OCI-LY3 (cell line): ENCODE measurements around the gene SCML2.

Source experiments
- H2AFZ ChIP-seq: fragments of 200-600, 300-600 bp; shearing (Covaris generic); 2 replicates; pipeline ENCODE4 v1.6.0; 2014; ENCODE audit warnings: antibody characterized with exemption, low read depth, low read length
- H3K27ac ChIP-seq: fragments of 200-600, 300-600 bp; sonication (generic); 2 replicates; pipeline ENCODE4 v1.5.1; 2014; ENCODE audit warnings: mild to moderate bottlenecking, low read length, moderate library complexity, mixed read lengths
- H3K27me3 ChIP-seq: fragments of 200-600, 300-600 bp; sonication (generic); 2 replicates; pipeline ENCODE4 v1.6.1; 2014; ENCODE audit warnings: low read depth, low read length, mixed read lengths
- H3K36me3 ChIP-seq: fragments of 200-600, 300-600 bp; sonication (generic); replicated peaks from 2 replicates; pipeline ENCODE3; 2014; ENCODE audit warnings: low read depth, low read length, mixed read lengths
- H3K4me1 ChIP-seq: fragments of 300-600, 200-600 bp; sonication (generic); 2 replicates; pipeline ENCODE4 v1.6.1; 2014; ENCODE audit warnings: low read length, mixed read lengths
- H3K4me2 ChIP-seq: fragments of 200-600, 300-600 bp; sonication (generic); 2 replicates; pipeline ENCODE4 v1.6.1; 2014; ENCODE audit warnings: low read length, mixed read lengths
- H3K4me3 ChIP-seq: fragments of 300-600, 200-600 bp; sonication (generic); 2 replicates; pipeline ENCODE4 v1.5.1; 2014; ENCODE audit warnings: antibody characterized with exemption, mild to moderate bottlenecking, low read length, moderate library complexity
- H3K79me2 ChIP-seq: fragments of 300-600, 200-600 bp; shearing (Covaris generic); 2 replicates; pipeline ENCODE4 v1.6.1; 2014; ENCODE audit warnings: mild to moderate bottlenecking, low read length, mixed read lengths
- H3K9ac ChIP-seq: fragments of 300-600, 200-600 bp; shearing (Covaris generic); 2 replicates; pipeline ENCODE4 v1.6.0; 2014; ENCODE audit warnings: mild to moderate bottlenecking, low read length, moderate library complexity
- H3K9me3 ChIP-seq: fragments of 200-600, 300-600 bp; shearing (Covaris generic); 2 replicates; pipeline ENCODE4 v1.6.1; 2014; ENCODE audit warnings: low read length, mixed read lengths; ENCODE audit not compliant: insufficient read depth
- H4K20me1 ChIP-seq: fragments of 200-600, 300-600 bp; sonication (generic); 2 replicates; pipeline ENCODE4 v1.6.1; 2016; ENCODE audit warnings: low read length, mixed read lengths; ENCODE audit not compliant: insufficient read depth
- EZH2phosphoT487 ChIP-seq: fragments of 200-600 bp; shearing (Covaris generic); IDR thresholded peaks from 2 replicates; pipeline ENCODE4 v1.6.1; 2018; ENCODE audit warnings: antibody characterized with exemption, mixed run types, low read depth
- TF ChIP-seq, protein P1 (sequence below): fragments of 200-600, 300-600 bp; sonication (generic); IDR thresholded peaks from 2 replicates; pipeline ENCODE4 v1.5.1; 2014; ENCODE audit warnings: antibody characterized with exemption, low read length, low read depth

The SCML2 gene

GRCh38 chrX:18360867-18361266, 6.4 kb upstream of the SCML2 start:
- Histone ChIP-seq H3K36me3 (no peaks in the 10 kb centered on the region), H2AFZ (no peak overlapping the region), H4K20me1 (no peaks in the 10 kb centered on the region), H3K4me2 (no peak overlapping the region), H3K4me1 (no peaks in the 10 kb centered on the region), H3K27ac (no peak overlapping the region), H3K27me3 (no peaks in the 10 kb centered on the region), H3K9ac (no peak overlapping the region), H3K9me3 (no peaks in the 10 kb centered on the region), H3K79me2 (no peaks in the 10 kb centered on the region), H3K4me3 (no peak overlapping the region)
- no peak for TF ChIP-seq EZH2phosphoT487
- TF ChIP-seq, protein P1, sequence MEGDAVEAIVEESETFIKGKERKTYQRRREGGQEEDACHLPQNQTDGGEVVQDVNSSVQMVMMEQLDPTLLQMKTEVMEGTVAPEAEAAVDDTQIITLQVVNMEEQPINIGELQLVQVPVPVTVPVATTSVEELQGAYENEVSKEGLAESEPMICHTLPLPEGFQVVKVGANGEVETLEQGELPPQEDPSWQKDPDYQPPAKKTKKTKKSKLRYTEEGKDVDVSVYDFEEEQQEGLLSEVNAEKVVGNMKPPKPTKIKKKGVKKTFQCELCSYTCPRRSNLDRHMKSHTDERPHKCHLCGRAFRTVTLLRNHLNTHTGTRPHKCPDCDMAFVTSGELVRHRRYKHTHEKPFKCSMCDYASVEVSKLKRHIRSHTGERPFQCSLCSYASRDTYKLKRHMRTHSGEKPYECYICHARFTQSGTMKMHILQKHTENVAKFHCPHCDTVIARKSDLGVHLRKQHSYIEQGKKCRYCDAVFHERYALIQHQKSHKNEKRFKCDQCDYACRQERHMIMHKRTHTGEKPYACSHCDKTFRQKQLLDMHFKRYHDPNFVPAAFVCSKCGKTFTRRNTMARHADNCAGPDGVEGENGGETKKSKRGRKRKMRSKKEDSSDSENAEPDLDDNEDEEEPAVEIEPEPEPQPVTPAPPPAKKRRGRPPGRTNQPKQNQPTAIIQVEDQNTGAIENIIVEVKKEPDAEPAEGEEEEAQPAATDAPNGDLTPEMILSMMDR, result no peak

DNA sequence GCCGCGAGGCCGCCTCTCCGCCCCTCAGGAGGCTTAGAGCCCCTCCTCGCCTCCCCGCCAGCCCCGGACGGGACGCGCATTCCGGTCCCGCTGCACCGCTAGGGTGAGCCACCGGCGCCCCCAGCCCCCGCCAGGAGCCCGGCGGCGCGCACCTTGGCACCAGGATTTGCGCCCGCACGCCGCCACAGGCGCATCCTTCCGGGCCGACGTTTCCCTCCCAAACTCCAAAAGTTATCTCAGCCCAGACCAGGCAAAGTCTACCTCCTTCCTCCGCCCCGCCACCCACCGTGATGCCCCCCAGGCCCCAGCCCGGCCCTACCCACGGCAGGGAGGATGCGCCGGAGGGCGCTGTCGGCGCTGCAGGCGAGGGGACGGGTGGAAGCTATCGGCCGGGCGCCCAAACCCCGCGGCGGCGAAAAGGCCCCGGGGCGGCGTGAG, 538 bp downstream of the SCML2 start:
- H3K4me3 ChIP-seq, result no peak overlapping the region
- no peak for TF ChIP-seq EZH2phosphoT487
- TF ChIP-seq, protein P1, result no peak
- H3K9me3 ChIP-seq, result no peaks in the 10 kb centered on the region
- no peaks in the 10 kb centered on the region for H3K4me1 ChIP-seq
- H3K4me2 ChIP-seq, result no peak overlapping the region
- H4K20me1 ChIP-seq, result no peaks in the 10 kb centered on the region
- no peaks in the 10 kb centered on the region for H3K79me2 ChIP-seq
- H3K9ac ChIP-seq, result no peak overlapping the region
- H3K27ac ChIP-seq, result no peak overlapping the region
- no peaks in the 10 kb centered on the region for H3K36me3 ChIP-seq
- no peaks in the 10 kb centered on the region for H3K27me3 ChIP-seq
- no peak overlapping the region for H2AFZ ChIP-seq

DNA sequence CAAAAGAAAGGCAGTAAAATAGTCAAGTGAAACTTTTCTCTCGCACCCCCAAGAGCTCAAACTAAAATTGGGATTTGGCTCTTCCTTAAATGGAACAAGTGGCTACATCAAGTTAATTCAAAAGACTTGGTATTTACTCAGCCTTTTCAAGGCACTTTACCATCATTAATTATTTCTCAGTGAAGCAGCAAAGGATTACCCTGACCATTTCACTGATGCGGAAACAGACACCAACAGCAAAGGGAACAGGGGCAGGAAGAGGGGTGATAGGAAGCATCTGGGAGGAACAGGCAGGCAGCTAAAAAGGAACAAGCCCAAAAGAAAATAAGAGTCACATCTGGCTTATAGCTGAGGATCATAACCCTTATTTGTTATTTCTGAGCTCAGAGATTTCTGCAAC, 2.7 kb downstream of the SCML2 start:
- Histone ChIP-seq H3K9me3 (no peaks in the 10 kb centered on the region), H3K27ac (no peak overlapping the region), H3K4me1 (no peaks in the 10 kb centered on the region), H3K79me2 (no peaks in the 10 kb centered on the region), H3K27me3 (no peaks in the 10 kb centered on the region), H3K9ac (no peak overlapping the region), H4K20me1 (no peaks in the 10 kb centered on the region), H3K4me3 (no peak overlapping the region), H3K36me3 (no peaks in the 10 kb centered on the region), H3K4me2 (no peak overlapping the region), H2AFZ (no peak overlapping the region)
- TF ChIP-seq, protein P1, result no peak
- no peak for TF ChIP-seq EZH2phosphoT487

GRCh38 chrX:18348047-18348446, 6.4 kb downstream of the SCML2 start:
- Histone ChIP-seq H3K9ac (no peak overlapping the region), H2AFZ (no peak overlapping the region), H3K4me1 (no peaks in the 10 kb centered on the region), H3K27me3 (no peaks in the 10 kb centered on the region), H4K20me1 (no peaks in the 10 kb centered on the region), H3K36me3 (no peaks in the 10 kb centered on the region), H3K9me3 (no peaks in the 10 kb centered on the region), H3K79me2 (no peaks in the 10 kb centered on the region), H3K4me2 (no peak overlapping the region), H3K4me3 (no peak overlapping the region), H3K27ac (no peak overlapping the region)
- TF ChIP-seq EZH2phosphoT487, result no peak
- TF ChIP-seq, protein P1, result no peak
